ENCODE measurements around the gene DGCR6.
"Not testable (repeated sequence)": the region's sequence is repeated elsewhere in the genome, so short reads cannot be mapped to it uniquely, and the experiment has no call there.

Gene DGCR6

GRCh38 chr22:18961201-18961600 is 55.1 kb downstream of the DGCR6 start:
- not testable (repeated sequence) for DNase-seq
